ENCODE results near the gene ADD1. TPM values are rescaled to one million over a fixed set of nuclear protein-coding genes. Genes with fewer than 3 reads are reported as not detected.

The ADD1 gene
- total and polyA plus RNA-seq, 4 donors = 62.2 to 142 (median 83.4) TPM

DNA sequence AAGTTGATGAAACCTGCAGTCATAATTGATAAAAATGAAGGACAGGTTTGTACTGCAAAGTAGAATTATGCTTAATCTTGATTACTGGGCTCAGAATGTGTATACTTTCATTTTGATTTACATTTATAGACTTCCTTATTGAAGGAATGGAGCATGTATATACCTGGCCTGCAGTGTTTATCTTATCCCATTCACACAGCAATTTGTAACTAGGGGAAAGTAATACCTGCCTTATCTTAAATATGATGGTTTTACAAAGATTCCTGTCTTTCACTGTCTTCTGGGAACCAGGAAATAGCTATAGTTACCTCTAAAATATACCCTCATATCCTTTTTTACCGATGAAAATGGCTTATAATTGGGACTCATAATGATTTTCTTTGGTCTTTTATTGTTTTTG, 29.7 kb downstream of the ADD1 start:
- H3K9ac ChIP-seq (ENCODE audit: low read depth in 1 of 2, low read length in 2 of 2) = no peak overlapping the region
- H3K4me3 ChIP-seq (ENCODE audit: low read depth in 1 of 3, low read length in 3 of 3) = no peak overlapping the region
- 81% methylated on average over 1 of the region's 1 CpG for WGBS
- no peaks in the 10 kb centered on the region for H3K9me3 ChIP-seq (ENCODE audit: control insufficient read depth in 4 of 4, low read length in 3 of 4)
- peaks cover 6 to 36% (median 20%) of the 10 kb centered on the region in 4 donors for H3K4me1 ChIP-seq (ENCODE audit: control insufficient read depth in 4 of 4, insufficient read depth in 4 of 4, low read length in 3 of 4)
- no peak for DNase-seq (ENCODE audit: low spot score)
- TF ChIP-seq, protein P1, sequence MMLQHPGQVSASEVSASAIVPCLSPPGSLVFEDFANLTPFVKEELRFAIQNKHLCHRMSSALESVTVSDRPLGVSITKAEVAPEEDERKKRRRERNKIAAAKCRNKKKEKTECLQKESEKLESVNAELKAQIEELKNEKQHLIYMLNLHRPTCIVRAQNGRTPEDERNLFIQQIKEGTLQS (IDR thresholded peaks at IDR 0.05) = no peak
- no peaks in the 10 kb centered on the region for H3K27me3 ChIP-seq (ENCODE audit: control insufficient read depth in 4 of 4, insufficient read depth in 4 of 4, low read length in 3 of 4)
- H3K36me3 ChIP-seq (ENCODE audit: control insufficient read depth in 4 of 4, insufficient read depth in 3 of 4, low read depth in 1 of 4, low read length in 3 of 4) = peaks cover 0 to 5% (median 2%) of the 10 kb centered on the region in 4 donors
- no peak overlapping the region for H3K27ac ChIP-seq (ENCODE audit: low read depth in 1 of 2, low read length in 2 of 2)

DNA sequence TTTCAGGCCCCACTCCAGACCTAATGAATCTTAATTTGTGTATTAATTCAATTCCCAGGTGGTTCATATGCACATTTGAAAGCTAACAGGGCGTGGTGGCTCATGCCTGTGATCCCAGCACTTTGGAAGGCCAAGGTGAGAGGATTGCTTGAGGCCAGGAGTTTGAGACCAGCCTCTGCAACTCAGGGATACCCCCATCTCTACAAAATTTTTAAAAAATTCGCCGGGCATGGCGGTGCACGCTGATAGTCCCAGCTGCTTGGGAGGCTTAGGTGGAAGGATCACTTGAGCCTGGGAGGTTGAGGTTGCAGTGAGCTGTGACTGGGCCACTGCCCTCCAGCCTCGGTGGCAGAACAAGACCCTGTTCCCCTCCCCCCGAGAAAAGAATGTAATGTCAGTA, 31.2 kb downstream of the ADD1 start:
- H3K4me3 ChIP-seq (ENCODE audit: low read depth in 1 of 3, low read length in 3 of 3) = no peak overlapping the region
- 94% methylated on average over 7 of the region's 7 CpGs for WGBS
- DNase-seq (ENCODE audit: low spot score) = no peak
- H3K4me1 ChIP-seq (ENCODE audit: control insufficient read depth in 4 of 4, insufficient read depth in 4 of 4, low read length in 3 of 4) = peaks cover 0 to 20% (median 6%) of the 10 kb centered on the region in 4 donors
- H3K9ac ChIP-seq (ENCODE audit: low read depth in 1 of 2, low read length in 2 of 2) = no peak overlapping the region
- H3K27me3 ChIP-seq (ENCODE audit: control insufficient read depth in 4 of 4, insufficient read depth in 4 of 4, low read length in 3 of 4) = no peaks in the 10 kb centered on the region
- no peak overlapping the region for H3K27ac ChIP-seq (ENCODE audit: low read depth in 1 of 2, low read length in 2 of 2)
- H3K36me3 ChIP-seq (ENCODE audit: control insufficient read depth in 4 of 4, insufficient read depth in 3 of 4, low read depth in 1 of 4, low read length in 3 of 4) = peaks cover 0 to 8% (median 6%) of the 10 kb centered on the region in 4 donors
- TF ChIP-seq YY1 (IDR thresholded peaks at IDR 0.05) (no peak), SP1 (IDR thresholded peaks at IDR 0.05) (no peak), GABPA (IDR thresholded peaks at IDR 0.05 in 1 of 2, conservative IDR thresholded peaks at IDR 0.05 in 1 of 2) (no peak), NR2F2 (IDR thresholded peaks at IDR 0.05) (no peak), FOXA1 (IDR thresholded peaks at IDR 0.05) (no peak), RXRA (IDR thresholded peaks at IDR 0.05) (no peak), TAF1 (conservative IDR thresholded peaks at IDR 0.05) (no peak), HNF4G (IDR thresholded peaks at IDR 0.05) (no peak)
- TF ChIP-seq, protein P2, sequence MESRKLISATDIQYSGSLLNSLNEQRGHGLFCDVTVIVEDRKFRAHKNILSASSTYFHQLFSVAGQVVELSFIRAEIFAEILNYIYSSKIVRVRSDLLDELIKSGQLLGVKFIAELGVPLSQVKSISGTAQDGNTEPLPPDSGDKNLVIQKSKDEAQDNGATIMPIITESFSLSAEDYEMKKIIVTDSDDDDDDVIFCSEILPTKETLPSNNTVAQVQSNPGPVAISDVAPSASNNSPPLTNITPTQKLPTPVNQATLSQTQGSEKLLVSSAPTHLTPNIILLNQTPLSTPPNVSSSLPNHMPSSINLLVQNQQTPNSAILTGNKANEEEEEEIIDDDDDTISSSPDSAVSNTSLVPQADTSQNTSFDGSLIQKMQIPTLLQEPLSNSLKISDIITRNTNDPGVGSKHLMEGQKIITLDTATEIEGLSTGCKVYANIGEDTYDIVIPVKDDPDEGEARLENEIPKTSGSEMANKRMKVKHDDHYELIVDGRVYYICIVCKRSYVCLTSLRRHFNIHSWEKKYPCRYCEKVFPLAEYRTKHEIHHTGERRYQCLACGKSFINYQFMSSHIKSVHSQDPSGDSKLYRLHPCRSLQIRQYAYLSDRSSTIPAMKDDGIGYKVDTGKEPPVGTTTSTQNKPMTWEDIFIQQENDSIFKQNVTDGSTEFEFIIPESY (IDR thresholded peaks at IDR 0.05) = no peak
- TF ChIP-seq, protein P3, sequence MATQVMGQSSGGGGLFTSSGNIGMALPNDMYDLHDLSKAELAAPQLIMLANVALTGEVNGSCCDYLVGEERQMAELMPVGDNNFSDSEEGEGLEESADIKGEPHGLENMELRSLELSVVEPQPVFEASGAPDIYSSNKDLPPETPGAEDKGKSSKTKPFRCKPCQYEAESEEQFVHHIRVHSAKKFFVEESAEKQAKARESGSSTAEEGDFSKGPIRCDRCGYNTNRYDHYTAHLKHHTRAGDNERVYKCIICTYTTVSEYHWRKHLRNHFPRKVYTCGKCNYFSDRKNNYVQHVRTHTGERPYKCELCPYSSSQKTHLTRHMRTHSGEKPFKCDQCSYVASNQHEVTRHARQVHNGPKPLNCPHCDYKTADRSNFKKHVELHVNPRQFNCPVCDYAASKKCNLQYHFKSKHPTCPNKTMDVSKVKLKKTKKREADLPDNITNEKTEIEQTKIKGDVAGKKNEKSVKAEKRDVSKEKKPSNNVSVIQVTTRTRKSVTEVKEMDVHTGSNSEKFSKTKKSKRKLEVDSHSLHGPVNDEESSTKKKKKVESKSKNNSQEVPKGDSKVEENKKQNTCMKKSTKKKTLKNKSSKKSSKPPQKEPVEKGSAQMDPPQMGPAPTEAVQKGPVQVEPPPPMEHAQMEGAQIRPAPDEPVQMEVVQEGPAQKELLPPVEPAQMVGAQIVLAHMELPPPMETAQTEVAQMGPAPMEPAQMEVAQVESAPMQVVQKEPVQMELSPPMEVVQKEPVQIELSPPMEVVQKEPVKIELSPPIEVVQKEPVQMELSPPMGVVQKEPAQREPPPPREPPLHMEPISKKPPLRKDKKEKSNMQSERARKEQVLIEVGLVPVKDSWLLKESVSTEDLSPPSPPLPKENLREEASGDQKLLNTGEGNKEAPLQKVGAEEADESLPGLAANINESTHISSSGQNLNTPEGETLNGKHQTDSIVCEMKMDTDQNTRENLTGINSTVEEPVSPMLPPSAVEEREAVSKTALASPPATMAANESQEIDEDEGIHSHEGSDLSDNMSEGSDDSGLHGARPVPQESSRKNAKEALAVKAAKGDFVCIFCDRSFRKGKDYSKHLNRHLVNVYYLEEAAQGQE (IDR thresholded peaks at IDR 0.05) = no peak
- no peaks in the 10 kb centered on the region for H3K9me3 ChIP-seq (ENCODE audit: control insufficient read depth in 4 of 4, low read length in 3 of 4)

DNA sequence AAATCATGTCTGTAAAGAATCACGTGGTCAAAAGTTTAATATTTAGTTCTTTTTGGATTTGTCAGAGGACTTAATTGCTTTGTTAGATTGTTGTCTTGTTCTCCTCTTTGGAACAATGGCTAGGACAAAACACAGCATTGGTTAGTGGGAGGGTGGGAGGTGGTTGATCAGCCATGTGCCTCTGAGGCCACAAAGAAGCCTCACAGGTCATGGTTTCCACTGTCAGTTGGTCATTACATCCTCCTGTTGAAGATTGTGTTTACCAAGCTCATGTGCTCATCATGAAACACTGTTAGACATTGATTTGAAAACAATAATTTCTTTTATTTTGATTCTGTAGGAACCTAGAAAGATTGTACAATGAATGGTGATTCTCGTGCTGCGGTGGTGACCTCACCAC, 31.9 kb downstream of the ADD1 start:
- H3K9me3 ChIP-seq (ENCODE audit: control insufficient read depth in 4 of 4, low read length in 3 of 4) = no peaks in the 10 kb centered on the region
- DNase-seq (ENCODE audit: low spot score) = no peak
- H3K9ac ChIP-seq (ENCODE audit: low read depth in 1 of 2, low read length in 2 of 2) = no peak overlapping the region
- no peak overlapping the region for H3K27ac ChIP-seq (ENCODE audit: low read depth in 1 of 2, low read length in 2 of 2)
- H3K4me1 ChIP-seq (ENCODE audit: control insufficient read depth in 4 of 4, insufficient read depth in 4 of 4, low read length in 3 of 4) = peaks cover 0 to 13% (median 5%) of the 10 kb centered on the region in 4 donors
- TF ChIP-seq, protein P2 (IDR thresholded peaks at IDR 0.05) = no peak
- no peak for TF ChIP-seq RAD21 (IDR thresholded peaks at IDR 0.05)
- TF ChIP-seq, protein P4, sequence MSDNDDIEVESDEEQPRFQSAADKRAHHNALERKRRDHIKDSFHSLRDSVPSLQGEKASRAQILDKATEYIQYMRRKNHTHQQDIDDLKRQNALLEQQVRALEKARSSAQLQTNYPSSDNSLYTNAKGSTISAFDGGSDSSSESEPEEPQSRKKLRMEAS (IDR thresholded peaks at IDR 0.05) = no peak
- TF ChIP-seq SP1 (IDR thresholded peaks at IDR 0.05) = no peak
- no peak for TF ChIP-seq FOXA2 (IDR thresholded peaks at IDR 0.05)
- no peak for TF ChIP-seq HNF4A (conservative IDR thresholded peaks at IDR 0.05)
- TF ChIP-seq GABPA (IDR thresholded peaks at IDR 0.05 in 1 of 2, conservative IDR thresholded peaks at IDR 0.05 in 1 of 2) = no peak
- TF ChIP-seq, protein P3 (IDR thresholded peaks at IDR 0.05) = no peak
- no peak for TF ChIP-seq EGR1 (IDR thresholded peaks at IDR 0.05; ENCODE audit: low read depth in 2 of 2)
- no peak for TF ChIP-seq FOXA1 (IDR thresholded peaks at IDR 0.05)
- 92% methylated on average over 3 of the region's 3 CpGs for WGBS
- H3K27me3 ChIP-seq (ENCODE audit: control insufficient read depth in 4 of 4, insufficient read depth in 4 of 4, low read length in 3 of 4) = no peaks in the 10 kb centered on the region
- no peak overlapping the region for H3K4me3 ChIP-seq (ENCODE audit: low read depth in 1 of 3, low read length in 3 of 3)
- peaks cover 0 to 12% (median 8%) of the 10 kb centered on the region in 4 donors for H3K36me3 ChIP-seq (ENCODE audit: control insufficient read depth in 4 of 4, insufficient read depth in 3 of 4, low read depth in 1 of 4, low read length in 3 of 4)
